PC-9 (cell line): ENCODE measurements around the gene GMPPA.

ENCODE experiments used
- CTCF ChIP-seq: fragments of 200-600 bp; sonication (generic); conservative IDR thresholded peaks from 2 replicates; pipeline ENCODE4 v1.6.1; 2017; ENCODE audit warnings: mixed run types, antibody characterized with exemption, mild to moderate bottlenecking, moderate library complexity
- EZH2 ChIP-seq: fragments of 200-600 bp; sonication (generic); IDR thresholded peaks from 2 replicates; pipeline ENCODE4 v1.8.0; 2017; ENCODE audit warnings: antibody characterized with exemption, low read depth

DNA sequence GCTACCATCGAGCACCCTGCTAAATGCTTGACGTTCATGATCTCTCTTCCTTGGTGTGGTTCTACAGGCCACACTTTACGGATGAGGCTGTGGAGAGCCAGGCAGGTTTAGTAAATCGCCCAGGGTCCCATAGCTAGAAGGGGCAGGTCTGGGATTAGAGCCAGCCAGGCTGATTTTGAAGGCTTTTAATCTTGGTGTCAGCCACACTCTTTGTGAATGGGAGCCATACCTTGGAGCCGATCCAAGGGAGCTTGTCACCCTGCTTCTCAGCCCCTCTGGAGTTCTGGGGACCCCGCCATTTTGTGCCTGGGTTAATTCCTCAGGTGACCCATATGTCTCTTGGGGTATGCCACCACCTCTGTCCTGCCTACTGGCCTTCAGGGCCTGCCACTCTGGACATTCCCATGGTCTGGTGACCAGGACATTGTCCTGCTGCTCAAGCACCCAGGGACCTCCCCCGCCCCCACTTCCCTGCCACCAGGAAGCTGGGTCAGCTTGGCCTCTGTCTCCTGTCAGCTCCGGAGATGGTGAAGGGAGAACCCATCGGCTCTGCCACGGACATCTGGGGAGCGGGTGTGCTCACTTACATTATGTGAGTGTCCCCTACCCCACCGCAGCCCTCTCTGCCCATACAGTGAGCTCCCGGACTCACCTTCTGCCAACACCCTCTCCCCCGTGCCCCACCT lies 7.3 kb upstream of the GMPPA start:
- no peak for TF ChIP-seq EZH2
- no peak for TF ChIP-seq CTCF
